Gastroesophageal sphincter (tissue), 3 donors: ENCODE data around the gene SPAAR.

Experiments
- POLR2AphosphoS5 ChIP-seq: sonication (generic); formaldehyde crosslinking; IDR thresholded peaks from one replicate; pipeline ENCODE4 v1.6.1; 2017; ENCODE audit warnings: antibody characterized with exemption
- TF ChIP-seq, protein P1 (sequence below), 4 experiments: fragments of 200-600 bp in 2 of 4; fragments of 450-650 bp in 2 of 4; sonication (generic) in 1 of 4; IDR thresholded peaks; one replicate each; pipeline ENCODE4 v1.5.1; 2017 to 2019; ENCODE audit warnings: antibody characterized with exemption in 4 of 4, mild to moderate bottlenecking in 2 of 4, moderate library complexity in 2 of 4

GRCh38 chr9:35905912-35906679, 3.2 kb upstream of the SPAAR start, which contains the start of gene HRCT1:
- TF ChIP-seq, protein P1, sequence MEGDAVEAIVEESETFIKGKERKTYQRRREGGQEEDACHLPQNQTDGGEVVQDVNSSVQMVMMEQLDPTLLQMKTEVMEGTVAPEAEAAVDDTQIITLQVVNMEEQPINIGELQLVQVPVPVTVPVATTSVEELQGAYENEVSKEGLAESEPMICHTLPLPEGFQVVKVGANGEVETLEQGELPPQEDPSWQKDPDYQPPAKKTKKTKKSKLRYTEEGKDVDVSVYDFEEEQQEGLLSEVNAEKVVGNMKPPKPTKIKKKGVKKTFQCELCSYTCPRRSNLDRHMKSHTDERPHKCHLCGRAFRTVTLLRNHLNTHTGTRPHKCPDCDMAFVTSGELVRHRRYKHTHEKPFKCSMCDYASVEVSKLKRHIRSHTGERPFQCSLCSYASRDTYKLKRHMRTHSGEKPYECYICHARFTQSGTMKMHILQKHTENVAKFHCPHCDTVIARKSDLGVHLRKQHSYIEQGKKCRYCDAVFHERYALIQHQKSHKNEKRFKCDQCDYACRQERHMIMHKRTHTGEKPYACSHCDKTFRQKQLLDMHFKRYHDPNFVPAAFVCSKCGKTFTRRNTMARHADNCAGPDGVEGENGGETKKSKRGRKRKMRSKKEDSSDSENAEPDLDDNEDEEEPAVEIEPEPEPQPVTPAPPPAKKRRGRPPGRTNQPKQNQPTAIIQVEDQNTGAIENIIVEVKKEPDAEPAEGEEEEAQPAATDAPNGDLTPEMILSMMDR (IDR thresholded peaks at IDR 0.05) = peak in 1 of 4 experiments; percentile 3
- TF ChIP-seq POLR2AphosphoS5 = peak; percentile 90
